HG03520 (cell line): Measurements from ENCODE around the gene MAP3K4.

Experiments
- ATAC-seq: cut with Tn5 transposase; IDR thresholded peaks from one replicate; pipeline ENCODE4 v1.9.1; 2021; ENCODE audit warnings: mild to moderate bottlenecking, moderate library complexity; ENCODE audit not compliant: unreplicated experiment

MAP3K4 gene

GRCh38 chr6:161166677-161167076 is 175.1 kb downstream of the MAP3K4 start:
- ATAC-seq: no peak
